DMS79 treated with DMSO at 0.1 percent for 48 hours (cell line): ENCODE data around the gene SMPD3.
"Not testable (repeated sequence)": the region's sequence is repeated elsewhere in the genome, so short reads cannot be mapped to it uniquely, and the experiment has no call there.

Experiments used
- DNase-seq: peaks from one replicate; lab custom pipeline; 2025; lab: John Stamatoyannopoulos, UW

SMPD3 gene

GRCh38 chr16:68448360-68448970, at the start of gene SMPD3:
TSS of gene SMPD3 (minus strand) at chr16:68448508. CDS start at chr16:68372181, 76,327 bp downstream.
- DNase-seq, result peak; percentile 94

- no peak for DNase-seq
Observed at GRCh38 chr16:68496689-68497088, 48.4 kb upstream of the SMPD3 start.

GRCh38 chr16:68494261-68494660, 46.0 kb upstream of the SMPD3 start:
- not testable (repeated sequence) for DNase-seq

GRCh38 chr16:68493412-68494070, 45.2 kb upstream of the SMPD3 start:
- no peak for DNase-seq

GRCh38 chr16:68492543-68493411, 44.5 kb upstream of the SMPD3 start:
- no peak for DNase-seq

GRCh38 chr16:68492151-68492542, 43.8 kb upstream of the SMPD3 start:
- no peak for DNase-seq

GRCh38 chr16:68491576-68491950, 43.3 kb upstream of the SMPD3 start:
- no peak for DNase-seq

- DNase-seq, result peak; percentile 46
Observed at GRCh38 chr16:68490829-68491575, 42.7 kb upstream of the SMPD3 start.

GRCh38 chr16:68490358-68490757, 42.0 kb upstream of the SMPD3 start:
- DNase-seq, result no peak

GRCh38 chr16:68488554-68488953, 40.2 kb upstream of the SMPD3 start:
- no peak for DNase-seq

- peak; percentile 56 for DNase-seq
Observed at GRCh38 chr16:68487669-68488068, 39.4 kb upstream of the SMPD3 start.

- DNase-seq, result no peak
Observed at GRCh38 chr16:68487203-68487514, 38.9 kb upstream of the SMPD3 start.

GRCh38 chr16:68486502-68487202, 38.3 kb upstream of the SMPD3 start:
- peak; percentile 91 for DNase-seq

- no peak for DNase-seq
Observed at GRCh38 chr16:68481636-68482035, 33.3 kb upstream of the SMPD3 start.

GRCh38 chr16:68480084-68480995, 32.0 kb upstream of the SMPD3 start:
- DNase-seq, result no peak

- DNase-seq, result no peak
Observed at GRCh38 chr16:68479271-68479670, 31.0 kb upstream of the SMPD3 start.

- no peak for DNase-seq
Observed at GRCh38 chr16:68478526-68479250, 30.4 kb upstream of the SMPD3 start.

GRCh38 chr16:68475071-68475470, 26.8 kb upstream of the SMPD3 start:
- DNase-seq, result no peak

GRCh38 chr16:68473358-68474070, 25.2 kb upstream of the SMPD3 start:
- DNase-seq, result peak; percentile 67
